Uterus (tissue), 2 donors: ENCODE measurements around the gene TMEM86A.

Experiments used
- CTCF ChIP-seq, 4 experiments: fragments of 200-600 bp in 2 of 4; fragments of 450-650 bp in 2 of 4; sonication (generic) in 2 of 4; IDR thresholded peaks; one replicate each; pipeline ENCODE4 v1.5.1; 2016 to 2019; ENCODE audit warnings: antibody characterized with exemption in 4 of 4, mild to moderate bottlenecking in 2 of 4, moderate library complexity in 1 of 4
- POLR2A ChIP-seq, 2 donors: fragments of 450-650 bp; IDR thresholded peaks; one replicate each; pipeline ENCODE4 v1.6.1; 2016; ENCODE audit warnings: antibody characterized with exemption in 2 of 2, mild to moderate bottlenecking in 1 of 2, moderate library complexity in 1 of 2

- TF ChIP-seq CTCF (IDR thresholded peaks at IDR 0.05): no peak
- no peak for TF ChIP-seq POLR2A (IDR thresholded peaks at IDR 0.05)
Observed at GRCh38 chr11:18729426-18729825, 30.8 kb downstream of the TMEM86A start.
